Ureter (tissue), 1 donor: ENCODE data around the gene PTPRK. TPM values are rescaled to one million over a fixed set of nuclear protein-coding genes. Genes with fewer than 3 reads are reported as not detected.
"Not testable (repeated sequence)": the region's sequence is repeated elsewhere in the genome, so short reads cannot be mapped to it uniquely, and the experiment has no call there.

ENCODE experiments used
- DNase-seq: peaks from one replicate; pipeline ENCODE4 v3.0.0-alpha.2; 2020; ENCODE audit warnings: low spot score
- total RNA-seq: library from RNA; stranded (reverse); gene quantifications from one replicate; pipeline ENCODE4 v1.2.4, GENCODE V29; 2023
- donor health status: DM: yes; HTN: yes; CAD: no.

PTPRK gene
- total RNA-seq, 1 donor from 2014 or later, result 107 TPM

DNA sequence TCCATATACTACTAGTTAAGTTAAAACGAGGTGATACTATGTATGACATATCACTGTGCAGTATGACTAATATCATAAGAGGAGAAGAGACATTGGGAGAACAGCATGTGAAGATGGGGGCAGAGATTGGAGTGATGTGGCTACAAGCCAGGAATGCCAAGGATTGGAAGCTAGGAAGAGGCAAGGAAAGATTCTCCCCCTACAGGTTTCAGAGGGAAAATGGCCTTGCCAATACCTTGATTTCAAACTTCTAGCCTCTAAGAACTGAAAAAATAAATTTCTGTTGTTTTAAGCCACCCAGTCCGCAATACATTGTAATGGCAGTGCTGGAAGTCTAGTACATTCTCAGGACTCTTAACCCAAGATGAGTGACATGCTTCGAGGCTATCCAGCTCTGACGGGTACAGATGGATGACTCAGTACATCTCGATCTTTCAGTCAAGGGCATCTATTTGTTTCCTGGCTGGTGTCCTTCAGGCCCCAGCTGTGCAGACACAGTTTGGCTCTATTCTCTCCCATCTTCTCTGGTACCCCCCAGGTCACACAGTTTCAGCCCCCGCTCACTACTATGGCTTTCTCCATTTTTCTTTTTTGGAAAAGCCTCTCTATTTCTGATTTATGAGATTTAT lies 564.0 kb downstream of the PTPRK start:
- DNase-seq, result no peak

DNA sequence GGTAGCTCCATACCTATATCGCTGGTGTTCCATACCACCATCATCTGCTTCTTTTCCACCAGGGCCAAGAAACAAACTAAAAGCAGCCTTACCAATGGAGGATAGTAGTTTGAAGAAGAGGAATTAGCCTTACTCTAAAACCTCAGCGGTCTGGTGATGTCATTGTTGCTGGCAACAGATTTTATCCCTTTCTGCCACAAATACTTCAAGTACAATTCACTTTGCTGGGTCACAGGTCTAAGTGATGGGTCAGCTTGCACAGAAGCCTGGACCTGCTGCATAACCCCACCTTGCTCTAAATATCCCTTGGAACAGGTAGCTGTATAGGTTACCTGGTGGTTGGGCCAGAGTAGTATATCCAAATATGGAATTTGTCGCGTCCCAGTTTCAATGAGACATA lies 566.3 kb downstream of the PTPRK start:
- no peak for DNase-seq

DNA sequence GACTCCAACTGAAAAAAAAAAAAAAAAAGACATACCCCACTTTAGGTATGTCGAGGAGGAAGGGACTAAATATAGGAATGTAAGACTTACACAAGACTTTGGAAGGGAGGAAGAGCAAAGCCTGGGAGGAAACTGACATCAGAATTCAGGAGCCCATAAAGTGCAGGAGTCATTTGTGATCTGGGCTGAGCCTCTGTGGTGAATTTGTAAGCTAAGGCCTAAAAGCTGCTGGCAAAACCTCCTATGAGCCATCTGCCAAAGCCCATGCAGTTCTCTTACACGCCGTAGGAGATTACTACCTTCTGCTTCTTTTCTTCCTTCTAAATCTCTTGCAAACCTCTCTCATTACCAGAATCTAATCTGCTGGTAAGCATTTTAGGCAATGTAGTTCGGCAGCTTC lies 567.6 kb downstream of the PTPRK start:
- DNase-seq, result no peak

DNA sequence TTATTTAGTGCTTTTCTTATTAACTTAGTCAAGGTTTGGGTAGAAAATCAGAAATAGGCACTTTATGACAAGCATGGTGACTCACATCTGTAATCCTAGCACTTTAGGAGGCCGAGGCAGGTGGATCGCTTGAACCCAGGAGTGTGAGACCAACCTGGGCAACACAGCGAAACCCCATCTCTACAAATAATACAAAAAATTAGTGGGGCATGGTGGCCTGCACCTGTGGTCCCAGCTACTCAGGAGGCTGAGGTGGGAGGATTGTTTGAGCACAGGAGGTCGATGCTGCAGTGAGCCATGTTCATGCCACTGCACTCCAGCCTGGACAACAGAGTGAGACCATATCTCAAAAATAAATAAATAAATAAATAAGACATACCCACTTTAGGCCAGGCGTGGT lies 568.2 kb downstream of the PTPRK start:
- DNase-seq, result no peak

- DNase-seq, result no peak
Observed at GRCh38 chr6:127951172-127951917, 569.1 kb downstream of the PTPRK start.

GRCh38 chr6:127950566-127951145 lies 569.7 kb downstream of the PTPRK start:
- no peak for DNase-seq

- no peak for DNase-seq
Observed at GRCh38 chr6:127949251-127949650, 571.1 kb downstream of the PTPRK start.

DNA sequence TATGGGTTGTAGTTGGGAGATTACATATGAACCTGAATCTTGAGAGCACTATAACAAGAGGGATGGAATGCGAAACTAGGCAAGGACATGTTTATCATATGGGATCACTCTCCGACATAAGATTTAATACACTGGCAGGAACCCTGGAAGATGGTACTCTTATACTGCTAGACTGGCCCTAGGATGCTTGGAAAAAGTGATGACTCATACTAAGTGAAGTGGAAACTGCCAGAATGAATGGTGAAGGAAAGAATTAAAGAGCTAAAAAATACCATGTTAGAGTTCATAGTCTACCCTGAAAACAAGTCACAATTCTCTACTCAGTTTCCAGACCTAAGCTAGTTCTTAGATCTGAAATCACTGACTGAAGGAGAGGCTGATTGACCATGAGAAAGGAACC lies 574.0 kb downstream of the PTPRK start:
- DNase-seq, result no peak

- DNase-seq, result no peak
Observed at GRCh38 chr6:127945434-127946097, 574.8 kb downstream of the PTPRK start.

- DNase-seq, result no peak
Observed at GRCh38 chr6:127941228-127941627, 579.2 kb downstream of the PTPRK start.

DNA sequence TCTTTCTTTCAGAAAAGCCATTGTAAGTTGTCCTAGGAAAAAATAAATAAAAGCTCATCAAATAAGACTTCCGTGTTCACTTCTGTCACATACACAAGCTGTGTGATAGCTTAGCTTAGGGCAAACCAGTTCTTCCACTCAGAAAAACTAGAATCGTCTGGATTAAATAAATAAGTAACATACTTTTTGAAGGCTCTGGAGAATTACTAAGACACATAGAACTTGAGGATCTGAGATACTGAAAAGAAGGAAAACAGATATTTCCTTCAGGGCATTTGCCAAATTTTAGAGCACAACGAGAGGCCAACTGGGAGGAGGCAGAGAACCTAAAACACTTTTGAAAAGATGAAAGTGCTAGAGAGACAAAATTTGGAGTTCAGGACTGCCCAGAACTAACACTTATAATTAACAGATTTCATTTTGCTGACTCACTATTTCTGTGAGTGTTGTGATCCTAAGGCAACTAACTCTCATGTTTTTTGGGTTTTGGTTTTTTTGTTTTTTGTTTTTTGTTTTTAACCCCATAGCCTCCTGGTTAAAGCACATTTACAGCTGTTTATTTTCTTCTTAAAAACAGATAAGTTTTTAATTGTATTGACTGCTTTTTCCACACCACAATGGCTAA lies 580.8 kb downstream of the PTPRK start:
- DNase-seq, result no peak

- no peak for DNase-seq
Observed at GRCh38 chr6:127938701-127939100, 581.7 kb downstream of the PTPRK start.

DNA sequence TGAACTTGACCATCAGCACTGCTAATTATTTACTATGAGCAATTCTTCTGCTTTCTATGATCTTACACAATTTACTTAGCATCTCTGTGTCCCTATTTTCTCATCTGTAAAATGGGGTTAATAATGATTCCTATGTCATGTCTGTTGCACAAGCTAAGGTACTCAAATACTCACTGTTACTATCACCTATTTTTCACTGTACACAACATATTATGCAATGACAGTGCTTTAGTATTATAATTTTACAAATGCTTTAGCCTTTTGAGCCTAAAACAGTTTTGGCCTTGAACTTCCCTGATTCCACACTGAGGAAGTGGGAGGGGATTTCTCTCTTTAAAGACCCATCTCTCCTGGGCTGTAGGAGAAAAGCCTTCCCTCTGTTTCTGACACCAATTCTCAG lies 582.7 kb downstream of the PTPRK start:
- DNase-seq, result no peak

GRCh38 chr6:127937102-127937501 lies 583.3 kb downstream of the PTPRK start:
- no peak for DNase-seq

GRCh38 chr6:127934956-127935355 lies 585.4 kb downstream of the PTPRK start:
- no peak for DNase-seq

- DNase-seq, result no peak
Observed at GRCh38 chr6:127933852-127934840, 586.3 kb downstream of the PTPRK start.

- no peak for DNase-seq
Observed at GRCh38 chr6:127933137-127933536, 587.3 kb downstream of the PTPRK start.

- DNase-seq, result no peak
Observed at GRCh38 chr6:127932708-127933107, 587.7 kb downstream of the PTPRK start.

GRCh38 chr6:127926441-127926840 lies 594.0 kb downstream of the PTPRK start:
- not testable (repeated sequence) for DNase-seq

DNA sequence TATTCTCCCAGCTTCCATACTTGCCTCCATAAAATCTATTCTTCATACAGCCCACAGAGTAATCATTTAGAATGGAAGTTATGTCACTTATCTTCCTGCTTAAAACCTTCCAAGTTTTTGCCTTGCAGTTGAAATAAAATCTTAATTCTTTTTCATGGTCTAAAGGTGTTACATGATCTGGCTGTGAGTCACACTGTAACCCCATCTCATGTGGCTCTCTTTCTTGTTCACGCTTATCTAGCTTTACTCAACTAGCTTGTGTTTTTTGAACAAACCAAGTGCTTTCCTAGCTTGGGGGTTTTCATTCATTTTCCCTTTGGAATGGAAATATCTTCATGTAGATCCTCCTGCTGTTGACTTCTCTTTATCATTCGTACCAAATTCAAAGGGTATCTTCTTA lies 596.0 kb downstream of the PTPRK start:
- DNase-seq, result no peak

DNA sequence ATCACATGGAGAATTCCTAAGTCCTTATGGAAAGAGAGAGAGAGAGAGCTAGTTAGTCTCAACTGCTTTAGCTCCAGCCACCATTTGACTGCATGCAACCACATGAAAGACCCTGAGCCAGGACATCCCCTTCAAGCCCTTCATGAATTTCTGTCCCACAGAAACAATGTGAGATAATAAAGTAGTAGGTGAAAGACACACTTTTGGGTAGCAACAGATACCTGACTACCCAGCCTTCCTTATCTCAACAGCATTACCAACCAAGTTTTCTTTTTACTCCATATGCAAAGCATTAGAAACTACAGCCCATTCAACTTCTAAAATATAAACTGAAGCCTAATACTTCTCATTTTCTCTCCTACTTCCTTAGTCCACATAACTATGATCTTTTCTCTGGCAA lies 596.4 kb downstream of the PTPRK start:
- no peak for DNase-seq
